ENCODE data around the gene UBASH3A.

The UBASH3A gene

DNA sequence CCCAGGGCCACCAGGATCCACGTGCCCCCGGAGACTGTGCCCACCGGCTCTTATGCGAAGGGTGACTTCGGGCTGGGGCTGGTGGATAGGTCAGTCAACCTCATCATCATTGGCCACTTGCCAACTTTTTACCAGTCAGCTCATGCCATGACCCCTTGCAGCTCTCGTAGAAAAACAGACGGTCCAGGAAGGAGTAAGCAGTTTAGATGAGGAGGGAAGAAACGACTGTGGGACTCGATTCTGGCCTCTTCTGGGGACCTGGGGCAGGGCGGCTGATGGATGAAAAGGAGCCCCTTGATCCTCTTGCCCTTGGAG, 41.0 kb downstream of the UBASH3A start:
- POLR2A ChIA-PET: no interaction called here
- no peak for TF ChIP-seq ZNF660 (tag by site-specific recombination; IDR thresholded peaks at IDR 0.05)
- TF ChIP-seq MYNN (tag by site-specific recombination; IDR thresholded peaks at IDR 0.05; ENCODE audit: borderline replicate concordance): no peak
- TF ChIP-seq ZNF621 (tag by site-specific recombination; IDR thresholded peaks at IDR 0.05): no peak
- no peak for TF ChIP-seq GFI1B (tag by site-specific recombination; IDR thresholded peaks at IDR 0.05)
- no peak for TF ChIP-seq ZSCAN4 (tag by site-specific recombination; IDR thresholded peaks at IDR 0.05)
- TF ChIP-seq ZNF558 (tag by site-specific recombination; IDR thresholded peaks at IDR 0.05): no peak
- TF ChIP-seq ZNF473 (tag by site-specific recombination; IDR thresholded peaks at IDR 0.05): no peak
- TF ChIP-seq, protein P1, sequence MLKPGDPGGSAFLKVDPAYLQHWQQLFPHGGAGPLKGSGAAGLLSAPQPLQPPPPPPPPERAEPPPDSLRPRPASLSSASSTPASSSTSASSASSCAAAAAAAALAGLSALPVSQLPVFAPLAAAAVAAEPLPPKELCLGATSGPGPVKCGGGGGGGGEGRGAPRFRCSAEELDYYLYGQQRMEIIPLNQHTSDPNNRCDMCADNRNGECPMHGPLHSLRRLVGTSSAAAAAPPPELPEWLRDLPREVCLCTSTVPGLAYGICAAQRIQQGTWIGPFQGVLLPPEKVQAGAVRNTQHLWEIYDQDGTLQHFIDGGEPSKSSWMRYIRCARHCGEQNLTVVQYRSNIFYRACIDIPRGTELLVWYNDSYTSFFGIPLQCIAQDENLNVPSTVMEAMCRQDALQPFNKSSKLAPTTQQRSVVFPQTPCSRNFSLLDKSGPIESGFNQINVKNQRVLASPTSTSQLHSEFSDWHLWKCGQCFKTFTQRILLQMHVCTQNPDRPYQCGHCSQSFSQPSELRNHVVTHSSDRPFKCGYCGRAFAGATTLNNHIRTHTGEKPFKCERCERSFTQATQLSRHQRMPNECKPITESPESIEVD (tag by site-specific recombination; IDR thresholded peaks at IDR 0.05): no peak
- TF ChIP-seq ZNF398 (tag by site-specific recombination; IDR thresholded peaks at IDR 0.05): no peak
- no peak for TF ChIP-seq ZNF548 (tag by site-specific recombination; IDR thresholded peaks at IDR 0.05)
- no peak for TF ChIP-seq SP7 (tag by site-specific recombination; IDR thresholded peaks at IDR 0.05)
- no peak for TF ChIP-seq ZNF629 (tag by site-specific recombination; IDR thresholded peaks at IDR 0.05)
- CTCF ChIA-PET: interaction anchor here (0.7 to 1.1 kb wide), 2 partner anchors 134 to 148 kb away, joined by 3 to 4 read pairs; no protein-coding TSS in a partner anchor
- Histone ChIP-seq H3K27ac (ENCODE audit: extremely low read depth, low read depth, low read length) (no peak overlapping the region), H3K4me1 (ENCODE audit: control insufficient read depth, insufficient read depth, low read length) (no peaks in the 10 kb centered on the region), H3K36me3 (ENCODE audit: control insufficient read depth in 2 of 2, insufficient read depth in 1 of 2, low read length in 2 of 2) (no peaks in the 10 kb centered on the region), H3K9me3 (ENCODE audit: control insufficient read depth, insufficient read depth, low read depth, low read length) (no peaks in the 10 kb centered on the region), H3K4me3 (ENCODE audit: low read depth, low read length) (no peak overlapping the region)

GRCh38 chr21:42445311-42445710, 41.6 kb downstream of the UBASH3A start:
- H3K9me3 ChIP-seq (ENCODE audit: control insufficient read depth, insufficient read depth, low read depth, low read length): no peaks in the 10 kb centered on the region
- ChIA-PET POLR2A (no interaction called here), CTCF (interaction anchor here (0.7 to 1.1 kb wide), 3 partner anchors 46 to 149 kb away, joined by 3 to 4 read pairs (median 3); no protein-coding TSS in a partner anchor)
- H3K4me1 ChIP-seq (ENCODE audit: control insufficient read depth, insufficient read depth, low read length): no peaks in the 10 kb centered on the region
- no peak overlapping the region for H3K4me3 ChIP-seq (ENCODE audit: low read depth, low read length)
- no peak overlapping the region for H3K27ac ChIP-seq (ENCODE audit: extremely low read depth, low read depth, low read length)
- no peaks in the 10 kb centered on the region for H3K36me3 ChIP-seq (ENCODE audit: control insufficient read depth in 2 of 2, insufficient read depth in 1 of 2, low read length in 2 of 2)
- TF ChIP-seq CTCF (tag by site-specific recombination; IDR thresholded peaks at IDR 0.05): no peak
- no peak for TF ChIP-seq HOXA7 (CRISPR knock-in tag; IDR thresholded peaks at IDR 0.05; ENCODE audit: borderline replicate concordance)
- no peak for TF ChIP-seq ZNF777 (tag by site-specific recombination; IDR thresholded peaks at IDR 0.05; ENCODE audit: borderline replicate concordance)
- no peak for TF ChIP-seq SCRT1 (tag by site-specific recombination; IDR thresholded peaks at IDR 0.05; ENCODE audit: borderline replicate concordance)
- no peak for TF ChIP-seq ZNF510 (tag by site-specific recombination; IDR thresholded peaks at IDR 0.05; ENCODE audit: insufficient replicate concordance)
- no peak for TF ChIP-seq ZNF513 (tag by site-specific recombination; IDR thresholded peaks at IDR 0.05)
- no peak for TF ChIP-seq ZNF394 (tag by site-specific recombination; IDR thresholded peaks at IDR 0.05; ENCODE audit: borderline replicate concordance)
- no peak for TF ChIP-seq ZNF629 (tag by site-specific recombination; IDR thresholded peaks at IDR 0.05)
- no peak for TF ChIP-seq ZNF335 (tag by site-specific recombination; conservative IDR thresholded peaks at IDR 0.05)
- TF ChIP-seq ZNF239 (tag by site-specific recombination; IDR thresholded peaks at IDR 0.05): no peak
- TF ChIP-seq ZNF391 (tag by site-specific recombination; IDR thresholded peaks at IDR 0.05; ENCODE audit: borderline replicate concordance, low read depth): no peak
- TF ChIP-seq ZNF211 (tag by site-specific recombination; IDR thresholded peaks at IDR 0.05; ENCODE audit: low read depth): no peak
